ENCODE results near the gene SPDYE18.
"Not testable (repeated sequence)": the region's sequence is repeated elsewhere in the genome, so short reads cannot be mapped to it uniquely, and the experiment has no call there.

- TF ChIP-seq, protein P1, sequence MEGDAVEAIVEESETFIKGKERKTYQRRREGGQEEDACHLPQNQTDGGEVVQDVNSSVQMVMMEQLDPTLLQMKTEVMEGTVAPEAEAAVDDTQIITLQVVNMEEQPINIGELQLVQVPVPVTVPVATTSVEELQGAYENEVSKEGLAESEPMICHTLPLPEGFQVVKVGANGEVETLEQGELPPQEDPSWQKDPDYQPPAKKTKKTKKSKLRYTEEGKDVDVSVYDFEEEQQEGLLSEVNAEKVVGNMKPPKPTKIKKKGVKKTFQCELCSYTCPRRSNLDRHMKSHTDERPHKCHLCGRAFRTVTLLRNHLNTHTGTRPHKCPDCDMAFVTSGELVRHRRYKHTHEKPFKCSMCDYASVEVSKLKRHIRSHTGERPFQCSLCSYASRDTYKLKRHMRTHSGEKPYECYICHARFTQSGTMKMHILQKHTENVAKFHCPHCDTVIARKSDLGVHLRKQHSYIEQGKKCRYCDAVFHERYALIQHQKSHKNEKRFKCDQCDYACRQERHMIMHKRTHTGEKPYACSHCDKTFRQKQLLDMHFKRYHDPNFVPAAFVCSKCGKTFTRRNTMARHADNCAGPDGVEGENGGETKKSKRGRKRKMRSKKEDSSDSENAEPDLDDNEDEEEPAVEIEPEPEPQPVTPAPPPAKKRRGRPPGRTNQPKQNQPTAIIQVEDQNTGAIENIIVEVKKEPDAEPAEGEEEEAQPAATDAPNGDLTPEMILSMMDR (conservative IDR thresholded peaks at IDR 0.05; ENCODE audit: low read length), result not testable (repeated sequence)
- TF ChIP-seq EZH2phosphoT487 (IDR thresholded peaks at IDR 0.05; ENCODE audit: borderline replicate concordance, low read depth, low read length), result not testable (repeated sequence)
Observed at GRCh38 chr7:77108362-77108761, 46.0 kb upstream of the SPDYE18 start.

Measured in OCI-LY7 (cell line).